Stimulated activated CD4-positive, alpha-beta T cell treated with anti-CD3 and anti-CD28 coated beads, Interleukin-1b, Interleukin-23, amount 100 ng/mL, for 24 hours (primary cell): ENCODE data around the gene PLG.
"Not testable (repeated sequence)": the region's sequence is repeated elsewhere in the genome, so short reads cannot be mapped to it uniquely, and the experiment has no call there.

Experiments used
- DNase-seq, 4 experiments: peaks; one replicate each; pipeline ENCODE4 v3.0.0-alpha.2; 2020; ENCODE audit warnings: low read depth in 4 of 4, low spot score in 1 of 4

PLG gene

GRCh38 chr6:160697826-160698225, 4.2 kb upstream of the PLG start:
- DNase-seq, result no peak

- not testable (repeated sequence) for DNase-seq
Measured at GRCh38 chr6:160704688-160705087, 2.6 kb downstream of the PLG start.

- DNase-seq, result not testable (repeated sequence)
Measured at GRCh38 chr6:160708993-160709392, 6.9 kb downstream of the PLG start.

- no peak for DNase-seq
Measured at GRCh38 chr6:160714731-160715316, 12.8 kb downstream of the PLG start.

- DNase-seq, result no peak
Measured at GRCh38 chr6:160730911-160731310, 28.9 kb downstream of the PLG start.

GRCh38 chr6:160733050-160733646, 31.1 kb downstream of the PLG start:
- DNase-seq, result peak in 1 of 4 experiments; percentile 3

- DNase-seq, result no peak
Measured at GRCh38 chr6:160734627-160735026, 32.6 kb downstream of the PLG start.

GRCh38 chr6:160735523-160735922, 33.5 kb downstream of the PLG start:
- no peak for DNase-seq

GRCh38 chr6:160737934-160738333, 35.9 kb downstream of the PLG start:
- DNase-seq, result no peak

- DNase-seq, result no peak
Measured at GRCh38 chr6:160739955-160740354, 37.9 kb downstream of the PLG start.

- DNase-seq, result not testable (repeated sequence)
Measured at GRCh38 chr6:160741012-160741411, 39.0 kb downstream of the PLG start.

- no peak for DNase-seq
Measured at GRCh38 chr6:160742090-160742489, 40.0 kb downstream of the PLG start.

- peak in 1 of 4 experiments; percentile 6 for DNase-seq
Measured at GRCh38 chr6:160750276-160750689, 48.2 kb downstream of the PLG start.

GRCh38 chr6:160753211-160753610, 51.2 kb downstream of the PLG start:
- DNase-seq, result not testable (repeated sequence)

- no peak for DNase-seq
Measured at GRCh38 chr6:160755165-160755564, 53.1 kb downstream of the PLG start.

- DNase-seq, result no peak
Measured at GRCh38 chr6:160756021-160756420, 54.0 kb downstream of the PLG start.

- DNase-seq, result no peak
Measured at GRCh38 chr6:160756871-160757270, 54.8 kb downstream of the PLG start.

GRCh38 chr6:160764847-160765246, 62.8 kb downstream of the PLG start:
- DNase-seq, result no peak

- DNase-seq, result no peak
Measured at GRCh38 chr6:160765412-160765811, 63.4 kb downstream of the PLG start.

- no peak for DNase-seq
Measured at GRCh38 chr6:160766657-160766988, 64.6 kb downstream of the PLG start.

GRCh38 chr6:160766989-160767646, 65.1 kb downstream of the PLG start:
- DNase-seq, result peak in 3 of 4 experiments; percentile 17 to 51 (median 33)

GRCh38 chr6:160767647-160768019, 65.6 kb downstream of the PLG start:
- DNase-seq, result no peak

GRCh38 chr6:160768101-160768500, 66.1 kb downstream of the PLG start:
- DNase-seq, result no peak
